ENCODE results near the gene PHTF1.
A peak's percentile ranks its signal among the peaks of the same experiment; 100 is the strongest.

Gene PHTF1

GRCh38 chr1:113759333-113760101 lies at the start of gene PHTF1:
PHTF1 (minus strand) TSS chr1:113759486; CDS start chr1:113758703, 783 bp downstream.
- H3K27ac Mint-ChIP-seq: peak within 1 kb of the TSS; percentile 94
- no peaks in the 10 kb centered on the region for H3K9me3 Mint-ChIP-seq
- H3K4me1 Mint-ChIP-seq: peaks cover 7% of the 10 kb centered on the region
- H3K36me3 Mint-ChIP-seq: no peaks in the 10 kb centered on the region
- H3K4me3 Mint-ChIP-seq: peak within 1 kb of the TSS; percentile 95
- no peaks in the 10 kb centered on the region for H3K27me3 Mint-ChIP-seq

- Mint-ChIP-seq H3K27ac (peak overlapping the region; percentile 56), H3K4me3 (peak overlapping the region; percentile 72), H3K27me3 (no peaks in the 10 kb centered on the region), H3K4me1 (peaks cover 62% of the 10 kb centered on the region), H3K36me3 (peaks cover 9% of the 10 kb centered on the region), H3K9me3 (no peaks in the 10 kb centered on the region)
Measured at GRCh38 chr1:113808450-113809195, 49.3 kb upstream of the PHTF1 start.

- H3K4me1 Mint-ChIP-seq: peaks cover 91% of the 10 kb centered on the region
- no peak overlapping the region for H3K4me3 Mint-ChIP-seq
- H3K9me3 Mint-ChIP-seq: no peaks in the 10 kb centered on the region
- no peaks in the 10 kb centered on the region for H3K27me3 Mint-ChIP-seq
- H3K27ac Mint-ChIP-seq: no peak overlapping the region
- H3K36me3 Mint-ChIP-seq: peaks cover 11% of the 10 kb centered on the region
Measured at GRCh38 chr1:113805639-113806038, 46.4 kb upstream of the PHTF1 start.

GRCh38 chr1:113805256-113805531 lies 45.9 kb upstream of the PHTF1 start:
- Mint-ChIP-seq H3K4me1 (peaks cover 92% of the 10 kb centered on the region), H3K9me3 (no peaks in the 10 kb centered on the region), H3K27ac (no peak overlapping the region), H3K36me3 (peaks cover 11% of the 10 kb centered on the region), H3K27me3 (no peaks in the 10 kb centered on the region), H3K4me3 (peak overlapping the region; percentile 33)

- Mint-ChIP-seq H3K27me3 (no peaks in the 10 kb centered on the region), H3K36me3 (peaks cover 11% of the 10 kb centered on the region), H3K4me1 (peaks cover 91% of the 10 kb centered on the region), H3K9me3 (no peaks in the 10 kb centered on the region), H3K4me3 (peak overlapping the region; percentile 33), H3K27ac (peak overlapping the region; percentile 36)
Measured at GRCh38 chr1:113804421-113805255, 45.4 kb upstream of the PHTF1 start.

GRCh38 chr1:113802367-113803007 lies 43.2 kb upstream of the PHTF1 start:
- H3K27ac Mint-ChIP-seq: peak overlapping the region; percentile 19
- H3K36me3 Mint-ChIP-seq: peaks cover 12% of the 10 kb centered on the region
- no peaks in the 10 kb centered on the region for H3K9me3 Mint-ChIP-seq
- peaks cover 90% of the 10 kb centered on the region for H3K4me1 Mint-ChIP-seq
- no peaks in the 10 kb centered on the region for H3K27me3 Mint-ChIP-seq
- H3K4me3 Mint-ChIP-seq: peak overlapping the region; percentile 11

GRCh38 chr1:113800487-113800886 lies 41.2 kb upstream of the PHTF1 start:
- Mint-ChIP-seq H3K36me3 (peaks cover 20% of the 10 kb centered on the region), H3K4me3 (no peak overlapping the region), H3K9me3 (no peaks in the 10 kb centered on the region), H3K4me1 (peaks cover 84% of the 10 kb centered on the region), H3K27ac (no peak overlapping the region), H3K27me3 (no peaks in the 10 kb centered on the region)

GRCh38 chr1:113797472-113797871 lies 38.2 kb upstream of the PHTF1 start:
- Mint-ChIP-seq H3K27ac (no peak overlapping the region), H3K9me3 (no peaks in the 10 kb centered on the region), H3K4me3 (no peak overlapping the region), H3K27me3 (no peaks in the 10 kb centered on the region), H3K4me1 (peaks cover 83% of the 10 kb centered on the region), H3K36me3 (peaks cover 30% of the 10 kb centered on the region)

- Mint-ChIP-seq H3K4me1 (peaks cover 85% of the 10 kb centered on the region), H3K27ac (peak overlapping the region; percentile 64), H3K27me3 (no peaks in the 10 kb centered on the region), H3K36me3 (peaks cover 36% of the 10 kb centered on the region), H3K9me3 (no peaks in the 10 kb centered on the region), H3K4me3 (peak overlapping the region; percentile 12)
Measured at GRCh38 chr1:113793878-113794834, 34.9 kb upstream of the PHTF1 start.

- Mint-ChIP-seq H3K27me3 (no peaks in the 10 kb centered on the region), H3K9me3 (no peaks in the 10 kb centered on the region), H3K36me3 (peaks cover 37% of the 10 kb centered on the region), H3K4me3 (no peak overlapping the region), H3K4me1 (peaks cover 86% of the 10 kb centered on the region), H3K27ac (no peak overlapping the region)
Measured at GRCh38 chr1:113792986-113793385, 33.7 kb upstream of the PHTF1 start.

- Mint-ChIP-seq H3K4me1 (peaks cover 86% of the 10 kb centered on the region), H3K4me3 (peak overlapping the region; percentile 12), H3K27ac (peak overlapping the region; percentile 84), H3K36me3 (peaks cover 37% of the 10 kb centered on the region), H3K27me3 (no peaks in the 10 kb centered on the region), H3K9me3 (no peaks in the 10 kb centered on the region)
Measured at GRCh38 chr1:113792471-113792870, 33.2 kb upstream of the PHTF1 start.

- H3K9me3 Mint-ChIP-seq: no peaks in the 10 kb centered on the region
- H3K36me3 Mint-ChIP-seq: peaks cover 15% of the 10 kb centered on the region
- no peaks in the 10 kb centered on the region for H3K27me3 Mint-ChIP-seq
- no peak overlapping the region for H3K27ac Mint-ChIP-seq
- H3K4me3 Mint-ChIP-seq: no peak overlapping the region
- H3K4me1 Mint-ChIP-seq: peaks cover 82% of the 10 kb centered on the region
Measured at GRCh38 chr1:113788802-113789201, 29.5 kb upstream of the PHTF1 start.

- Mint-ChIP-seq H3K27ac (peak overlapping the region; percentile 65), H3K4me3 (no peak overlapping the region), H3K9me3 (no peaks in the 10 kb centered on the region), H3K36me3 (peaks cover 15% of the 10 kb centered on the region), H3K4me1 (peaks cover 73% of the 10 kb centered on the region), H3K27me3 (no peaks in the 10 kb centered on the region)
Measured at GRCh38 chr1:113787663-113788062, 28.4 kb upstream of the PHTF1 start.

GRCh38 chr1:113786069-113786468 lies 26.8 kb upstream of the PHTF1 start:
- Mint-ChIP-seq H3K4me3 (no peak overlapping the region), H3K9me3 (no peaks in the 10 kb centered on the region), H3K27me3 (no peaks in the 10 kb centered on the region), H3K36me3 (peaks cover 15% of the 10 kb centered on the region), H3K4me1 (peaks cover 58% of the 10 kb centered on the region), H3K27ac (peak overlapping the region; percentile 94)

All from activated naive CD4-positive, alpha-beta T cell treated with anti-CD3 and anti-CD28 coated beads, Interleukin-2, amount 50 U/mL, for 24 hours (primary cell).